GM12878 (cell line): ENCODE results near the gene HYOU1.

ENCODE experiments used
- CTCF ChIP-seq, 3 experiments: IDR thresholded peaks in 2 of 3; conservative IDR thresholded peaks in 1 of 3; 2 replicates each; pipeline ENCODE4 v1.5.1; 2011; ENCODE audit warnings: low read depth in 3 of 3, low read length in 3 of 3, mild to moderate bottlenecking in 3 of 3, control low read depth in 2 of 3, moderate library complexity in 2 of 3, inconsistent platforms in 1 of 3, mixed read lengths in 1 of 3; ENCODE audit not compliant: control insufficient read depth in 2 of 3, insufficient read depth in 1 of 3; ENCODE audit errors: extremely low read depth in 1 of 3
- EZH2 ChIP-seq: IDR thresholded peaks from 2 replicates; pipeline ENCODE4 v1.6.1; 2012; ENCODE audit warnings: low read depth, mild to moderate bottlenecking, control low read depth, inconsistent platforms, low read length, borderline replicate concordance; ENCODE audit not compliant: control insufficient read depth
- GABPA ChIP-seq: IDR thresholded peaks from 2 replicates; pipeline ENCODE4 v1.6.1; 2014; ENCODE audit warnings: antibody characterized with exemption, low read depth, mild to moderate bottlenecking, inconsistent platforms
- GATAD2B ChIP-seq: fragments of 450-650 bp; conservative IDR thresholded peaks from 2 replicates; pipeline ENCODE4 v1.6.1; 2017; ENCODE audit warnings: low read depth, mild to moderate bottlenecking, moderate library complexity
- NR2F1 ChIP-seq: fragments of 450-650 bp; conservative IDR thresholded peaks from 2 replicates; pipeline ENCODE4 v1.6.1; 2017; ENCODE audit warnings: mild to moderate bottlenecking
- POLR2A ChIP-seq: IDR thresholded peaks from 2 replicates; pipeline ENCODE4 v1.6.1; 2011; ENCODE audit warnings: low read depth, mild to moderate bottlenecking, low read length
- SREBF1 ChIP-seq: IDR thresholded peaks from 2 replicates; pipeline ENCODE4 v1.6.1; 2012; ENCODE audit warnings: mild to moderate bottlenecking, low read length

GRCh38 chr11:119042927-119043326, 14.1 kb downstream of the HYOU1 start:
- TF ChIP-seq NR2F1: no peak
- TF ChIP-seq CTCF (IDR thresholded peaks at IDR 0.05 in 2 of 3, conservative IDR thresholded peaks at IDR 0.05 in 1 of 3; ENCODE audit: control insufficient read depth in 2 of 3, extremely low read depth in 1 of 3, insufficient read depth in 1 of 3, low read depth in 3 of 3, low read length in 3 of 3): no peak
- 0 out of 2 replicates have a peak, but pooled peaks have one; percentile 4 for TF ChIP-seq POLR2A
- TF ChIP-seq GABPA: no peak
- TF ChIP-seq EZH2: no peak
- no peak for TF ChIP-seq SREBF1
- TF ChIP-seq GATAD2B: no peak
